Glomerular endothelial cell (primary cell): ENCODE data around the gene MED19. TPM values are rescaled to one million over a fixed set of nuclear protein-coding genes. Genes with fewer than 3 reads are reported as not detected.

Experiments used
- DNase-seq: peaks from one replicate; pipeline ENCODE4 v3.0.0-alpha.2; 2011; ENCODE audit warnings: low read depth, low spot score; ENCODE audit errors: extremely low read depth
- total RNA-seq: library from RNA; depleted of rRNA; stranded (reverse); fragments of >200 nt; gene quantifications from 2 replicates; pipeline ENCODE4 v1.2.3, GENCODE V29; 2015

The MED19 gene
- total RNA-seq, 1 donor from 2014 or later = 33.8 TPM

- DNase-seq = no peak
Measured at GRCh38 chr11:57656885-57657193, 55.2 kb downstream of the MED19 start.

Other genes starting within 250 kb of the MED19 start
- gene SLC43A1, start 196.5 kb downstream of the MED19 start, total RNA-seq = 10.5 and 15.9 TPM in 2 replicates
- 31.9 and 35.0 TPM in 2 replicates for gene TIMM10, start 181.5 kb downstream of the MED19 start, total RNA-seq
- gene SMTNL1, start 174.6 kb downstream of the MED19 start, total RNA-seq = not detected in 2 replicates
- 74.1 and 87.1 TPM in 2 replicates for gene UBE2L6, start 144.5 kb downstream of the MED19 start, total RNA-seq
- 0.53 and 1.5 TPM in 2 replicates for gene SERPING1, start 114.5 kb downstream of the MED19 start, total RNA-seq
- gene YPEL4, start 62.3 kb downstream of the MED19 start, total RNA-seq = 0.24 and 0.41 TPM in 2 replicates
- 13.3 and 18.0 TPM in 2 replicates for gene CLP1, start 54.5 kb downstream of the MED19 start, total RNA-seq
- gene ZDHHC5, start 44.1 kb downstream of the MED19 start, total RNA-seq = 54.7 and 71.3 TPM in 2 replicates
- gene TMX2, start 378 bp upstream of the MED19 start, total RNA-seq = 46.9 and 51.5 TPM in 2 replicates
- 160 and 174 TPM in 2 replicates for gene SELENOH, start 29.3 kb upstream of the MED19 start, total RNA-seq
- not detected in 2 replicates for gene BTBD18, start 39.6 kb upstream of the MED19 start, total RNA-seq
- 200 and 268 TPM in 2 replicates for gene CTNND1, start 49.6 kb upstream of the MED19 start, total RNA-seq